ENCODE results near the gene APBB1IP. TPM values are rescaled to one million over a fixed set of nuclear protein-coding genes. Genes with fewer than 3 reads are reported as not detected.

Gene APBB1IP
- polyA plus RNA-seq, 1 donor from 2014 or later = 66.4 TPM

GRCh38 chr10:26612151-26612915, 174.2 kb downstream of the APBB1IP start:
- Mint-ChIP-seq H3K4me3 (no peak overlapping the region), H3K36me3 (no peaks in the 10 kb centered on the region), H3K9me3 (no peaks in the 10 kb centered on the region), H3K27me3 (peaks cover 3% of the 10 kb centered on the region), H3K27ac (no peak overlapping the region), H3K4me1 (no peaks in the 10 kb centered on the region)

Other genes with a start within 250 kb of the APBB1IP start
- not detected for gene GAD2, start 221.6 kb upstream of the APBB1IP start, polyA plus RNA-seq